Erythroblast (primary cell): ENCODE results near the gene CORO1C.
"Not testable (repeated sequence)": the region's sequence is repeated elsewhere in the genome, so short reads cannot be mapped to it uniquely, and the experiment has no call there.

Experiments
- DNase-seq, 2 experiments: peaks; one replicate each; lab custom pipeline; 2025; lab: John Stamatoyannopoulos, UW
- GATA1 ChIP-seq: IDR thresholded peaks from 2 replicates; pipeline ENCODE4 v1.6.1; 2011; ENCODE audit warnings: low read depth, mild to moderate bottlenecking, control low read depth, low read length, moderate library complexity
- POLR2A ChIP-seq: IDR thresholded peaks from 2 replicates; pipeline ENCODE4 v1.6.1; 2011; ENCODE audit warnings: mild to moderate bottlenecking, low read length

CORO1C gene

GRCh38 chr12:108671110-108671509 lies 60.2 kb downstream of the CORO1C start:
- DNase-seq: no peak
- TF ChIP-seq POLR2A: no peak
- no peak for TF ChIP-seq GATA1

GRCh38 chr12:108670066-108670631 lies 61.2 kb downstream of the CORO1C start:
- no peak for DNase-seq
- no peak for TF ChIP-seq POLR2A

DNA sequence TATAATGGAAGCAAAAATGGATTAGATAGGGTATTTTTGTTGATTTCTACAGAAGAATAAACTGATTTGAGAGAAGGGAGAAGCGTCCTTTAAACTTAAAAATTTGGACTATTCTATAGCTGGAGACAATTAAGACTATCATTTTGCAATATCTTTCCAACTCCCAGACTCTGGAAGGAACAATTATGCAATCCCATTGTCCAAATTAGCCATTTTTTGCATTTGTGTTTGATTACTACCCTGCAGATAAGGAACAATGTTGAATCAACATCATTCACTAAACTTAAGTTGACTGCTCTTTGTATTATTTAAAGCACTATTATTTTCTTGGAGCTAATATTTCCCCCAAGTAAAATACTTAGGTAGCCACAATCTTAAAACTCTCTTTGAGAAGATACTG lies 62.8 kb downstream of the CORO1C start:
- no peak for DNase-seq
- TF ChIP-seq GATA1: no peak
- no peak for TF ChIP-seq POLR2A

DNA sequence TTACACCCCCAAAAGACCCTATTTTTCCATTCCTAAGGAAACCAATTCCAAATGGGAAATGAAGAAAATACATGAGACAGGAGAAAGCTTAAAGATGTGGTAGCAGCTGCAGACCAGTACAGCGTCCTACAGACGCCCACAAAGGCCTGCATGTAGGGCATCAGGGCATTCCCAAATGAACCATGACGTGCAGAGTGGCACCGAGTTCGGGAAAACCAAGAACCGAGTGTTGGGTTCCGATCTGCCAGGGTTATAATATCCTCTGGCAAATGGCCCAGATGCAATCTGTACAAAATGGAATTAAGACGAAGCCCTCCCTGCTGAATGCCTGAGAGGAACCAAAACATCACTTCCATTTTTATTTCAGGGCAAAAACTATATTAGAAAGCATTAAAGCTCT lies 63.3 kb downstream of the CORO1C start:
- no peak for TF ChIP-seq POLR2A
- no peak for TF ChIP-seq GATA1
- no peak for DNase-seq

DNA sequence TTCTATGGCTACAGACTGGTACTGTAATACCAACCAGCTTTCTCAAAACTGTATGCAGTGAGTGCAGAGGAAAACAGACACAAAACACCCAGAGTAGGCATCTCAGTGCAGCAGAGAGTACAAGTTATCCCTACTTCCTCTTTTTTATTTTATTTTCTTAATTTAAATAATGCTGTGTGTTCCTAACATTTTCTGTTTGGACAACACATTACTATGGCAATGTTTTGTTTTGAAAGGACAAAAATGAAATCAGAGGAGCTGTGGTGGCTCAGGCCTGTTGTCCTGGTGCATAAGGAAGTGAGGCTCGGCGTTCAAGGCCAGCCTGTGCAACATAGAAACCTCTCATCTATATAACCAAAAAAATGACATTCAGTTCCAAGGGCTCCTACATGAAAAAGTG lies 64.0 kb downstream of the CORO1C start:
- TF ChIP-seq GATA1: no peak

DNA sequence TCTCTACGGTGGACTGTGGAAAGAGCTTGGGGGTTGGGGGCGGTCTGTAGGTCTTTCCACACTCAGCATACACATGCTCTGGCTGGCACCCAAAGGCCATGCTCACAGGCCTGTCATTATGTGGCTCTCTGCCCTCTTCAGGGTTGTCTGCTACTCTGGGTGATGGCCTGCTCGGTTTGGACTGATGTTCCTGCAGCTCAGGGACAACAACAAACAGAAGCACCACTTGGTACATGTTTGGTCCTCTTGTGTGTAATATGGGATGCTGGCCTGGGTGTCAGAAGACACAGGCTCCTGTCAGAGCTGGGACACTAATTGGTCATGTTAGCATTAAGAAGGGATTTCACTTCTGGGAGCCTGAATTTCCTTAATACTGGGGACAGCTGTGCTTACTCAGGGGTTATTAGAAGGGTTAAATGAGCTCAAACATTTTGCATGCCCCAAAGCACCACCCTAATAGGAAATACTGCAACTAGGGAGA lies 64.9 kb downstream of the CORO1C start:
- no peak for DNase-seq
- TF ChIP-seq GATA1: no peak
- no peak for TF ChIP-seq POLR2A

More for the DNA sequence above, 64.0 kb downstream of the CORO1C start:
- DNase-seq: no peak

DNA sequence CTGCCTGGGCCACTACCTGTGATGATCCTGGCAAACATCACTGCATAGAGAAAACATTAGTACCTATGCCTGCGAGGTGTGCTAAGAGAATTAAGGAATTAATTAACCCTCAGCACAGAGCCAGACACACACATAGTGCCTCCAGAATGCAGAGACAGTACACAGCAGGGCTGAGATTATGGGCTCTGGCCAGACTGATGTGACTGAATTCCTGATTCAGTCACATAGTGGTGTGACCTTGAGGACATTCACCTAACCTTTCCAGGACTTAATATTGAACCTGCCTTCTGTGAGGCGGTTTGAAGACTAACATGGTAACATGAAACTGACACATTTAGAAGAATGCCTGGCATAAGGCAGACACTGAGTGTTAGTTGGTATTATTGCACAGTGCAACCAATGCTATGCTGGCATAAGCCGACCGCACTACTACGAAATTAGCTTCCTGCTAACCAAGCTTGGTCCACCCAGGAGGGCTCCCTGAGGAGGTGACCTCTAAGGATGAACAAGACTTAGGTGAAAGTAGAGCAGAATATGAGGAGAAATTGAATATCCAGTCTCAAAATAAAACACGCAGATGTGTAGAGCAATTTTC lies 65.6 kb downstream of the CORO1C start:
- no peak for DNase-seq
- TF ChIP-seq GATA1: no peak
- TF ChIP-seq POLR2A: no peak

DNA sequence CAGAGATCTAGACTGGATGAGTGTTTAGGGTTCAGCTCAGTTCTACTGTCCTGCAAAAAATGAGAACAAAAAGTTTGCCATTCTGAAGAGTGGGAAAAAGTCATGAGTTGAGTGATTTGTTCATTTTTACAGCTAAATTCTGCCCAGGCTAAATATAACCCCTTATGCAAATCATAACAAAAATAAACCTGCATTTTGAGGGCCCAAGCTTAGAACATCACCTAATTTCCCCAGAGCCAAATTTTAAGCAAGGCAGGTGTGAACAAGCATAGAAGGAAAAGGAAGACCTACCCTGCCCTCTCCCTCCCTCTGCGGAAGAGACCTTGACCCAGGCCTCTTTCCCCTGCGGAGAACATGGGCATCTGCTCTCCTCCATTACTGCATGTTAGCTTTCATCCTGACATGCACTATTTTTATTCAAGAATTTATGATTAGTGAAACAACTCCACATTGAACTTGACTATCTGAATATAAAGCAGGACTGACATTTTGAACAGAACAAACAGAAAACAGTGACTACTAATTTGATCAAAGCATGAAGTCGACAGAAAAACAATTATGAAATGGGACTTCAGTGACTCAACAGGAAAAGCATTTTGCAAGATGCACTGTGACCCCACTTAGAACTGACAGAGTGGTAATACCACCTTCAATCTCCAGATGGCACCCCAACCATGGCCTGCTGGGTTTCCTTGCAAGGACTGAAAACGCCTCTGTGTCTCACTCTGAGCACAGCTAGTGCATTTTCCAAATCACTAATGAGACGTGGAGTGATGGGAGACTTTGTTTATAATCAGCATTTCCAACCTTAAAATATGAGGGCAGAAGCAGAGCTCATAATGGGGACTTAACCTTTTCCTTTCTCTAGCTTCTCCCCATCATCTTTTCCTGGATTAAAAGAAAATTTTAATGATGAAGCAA lies 66.7 kb downstream of the CORO1C start:
- peak; percentile 90 to 96 for DNase-seq
- TF ChIP-seq GATA1 (no peak), POLR2A (no peak)

- no peak for DNase-seq
- TF ChIP-seq POLR2A (no peak), GATA1 (no peak)
Observed at GRCh38 chr12:108663324-108664015, 67.8 kb downstream of the CORO1C start.

- DNase-seq: not testable (repeated sequence)
Observed at GRCh38 chr12:108658115-108658514, 73.2 kb downstream of the CORO1C start.

GRCh38 chr12:108657130-108657745 lies 74.1 kb downstream of the CORO1C start:
- TF ChIP-seq POLR2A (no peak), GATA1 (no peak)

GRCh38 chr12:108656247-108656646 lies 75.1 kb downstream of the CORO1C start:
- not testable (repeated sequence) for DNase-seq

More at GRCh38 chr12:108657130-108657745, 74.1 kb downstream of the CORO1C start:
- no peak for DNase-seq

GRCh38 chr12:108655812-108656175 lies 75.5 kb downstream of the CORO1C start:
- not testable (repeated sequence) for DNase-seq

DNA sequence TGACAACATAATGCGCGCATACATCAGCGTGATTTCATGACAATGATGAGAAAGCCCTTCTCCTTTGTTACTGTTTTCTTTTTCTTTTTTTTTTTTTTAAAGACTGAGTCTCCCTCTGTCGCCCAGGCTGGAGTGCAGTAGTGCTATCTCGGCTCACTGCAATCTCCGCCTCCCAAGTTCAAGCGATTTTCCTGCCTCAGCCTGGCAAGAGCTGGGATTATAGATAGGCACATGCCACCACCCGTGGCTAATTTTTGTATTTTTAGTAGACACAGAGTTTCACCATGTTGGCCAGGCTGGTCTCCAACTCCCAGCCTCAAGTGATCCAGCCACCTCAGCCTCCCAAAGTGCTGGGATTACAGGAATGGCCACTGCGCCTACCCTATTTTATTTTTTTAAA lies 76.7 kb downstream of the CORO1C start:
- not testable (repeated sequence) for DNase-seq
